HepG2 (cell line): ENCODE results near the gene GH2. TPM values are rescaled to one million over a fixed set of nuclear protein-coding genes. Genes with fewer than 3 reads are reported as not detected.

Source experiments
- ATAC-seq: fragments of 200-7000 bp; cut with Tn5 transposase; 3 replicates; pipeline ENCODE4 v1.9.1; 2020; ENCODE audit warnings: mild to moderate bottlenecking, moderate library complexity
- BruUV-seq: library from RNA; stranded (reverse); fragments of 400-500 nt; replicated peaks from 2 replicates; lab custom pipeline; 2021; lab: Mats Ljungman, UMichigan
- CTCF ChIA-PET: fragments of 300-600 bp; formaldehyde crosslinking; extraction: SDS; loops from one replicate; lab custom pipeline; 2021; ENCODE audit warnings: low total read pairs, inconsistent platforms, low intra/inter-chr PET ratio; lab: Yijun Ruan, JAX
- POLR2A ChIA-PET: fragments of 350-600 bp; sonication (Branson Sonifier 250); formaldehyde crosslinking; loops from one replicate; lab custom pipeline; 2020; ENCODE audit warnings: antibody characterized with exemption, inconsistent platforms; lab: Yijun Ruan, JAX
- DNase-seq: peaks from one replicate; pipeline ENCODE4 v3.0.0-alpha.2; 2015; ENCODE audit warnings: low spot score
- FAIRE-seq: peaks from 3 replicates; lab custom pipeline; 2011; peaks lifted over from hg19 to GRCh38; lab: Jason Lieb, UNC
- H2AFZ ChIP-seq: one replicate; pipeline ENCODE4 v1.6.1; 2011; ENCODE audit warnings: low read length, inconsistent platforms
- H3K27ac ChIP-seq: fragments of 300-600 bp; 3 replicates; pipeline ENCODE4 v1.8.0; 2011; ENCODE audit warnings: mixed run types, mild to moderate bottlenecking, mixed read lengths, low read length, inconsistent platforms; ENCODE audit not compliant: insufficient read depth; ENCODE audit errors: extremely low read length
- H3K27me3 ChIP-seq, 2 experiments: fragments of 200-600 bp in 1 of 2; 2 replicates in 1 of 2; 3 replicates in 1 of 2; pipeline versions ENCODE4 v1.6.0 to v1.8.0; 2011; ENCODE audit warnings: low read length in 2 of 2, mild to moderate bottlenecking in 2 of 2, moderate library complexity in 2 of 2, inconsistent platforms in 1 of 2; ENCODE audit not compliant: insufficient read depth in 2 of 2, control insufficient read depth in 1 of 2
- H3K36me3 ChIP-seq, 2 experiments: fragments of 200-600 bp in 1 of 2; replicated peaks in 1 of 2; 2 replicates in 1 of 2; 3 replicates in 1 of 2; pipeline versions ENCODE4 v1.5.1 to v1.8.0; 2011; ENCODE audit warnings: low read length in 2 of 2, inconsistent platforms in 1 of 2; ENCODE audit not compliant: insufficient read depth in 2 of 2, control insufficient read depth in 1 of 2
- H3K4me1 ChIP-seq: 2 replicates; pipeline ENCODE4 v1.5.1; 2012; ENCODE audit warnings: low read length, inconsistent platforms; ENCODE audit not compliant: insufficient read depth
- H3K4me2 ChIP-seq: 2 replicates; pipeline ENCODE4 v1.6.0; 2011; ENCODE audit warnings: low read depth, low read length, inconsistent platforms
- H3K4me3 ChIP-seq, 3 experiments: fragments of 200-600 bp in 1 of 3; sonication (generic), shearing (Covaris generic) in 1 of 3; replicated peaks in 1 of 3; 2 replicates each; pipeline ENCODE4 v1.5.1; 2011 to 2016; ENCODE audit warnings: low read length in 3 of 3, inconsistent platforms in 2 of 3, low read depth in 2 of 3, mild to moderate bottlenecking in 2 of 3, control low read depth in 1 of 3, mixed read lengths in 1 of 3; ENCODE audit not compliant: insufficient read depth in 1 of 3
- H3K79me2 ChIP-seq: one replicate; pipeline ENCODE4 v1.6.1; 2011; ENCODE audit warnings: low read length, inconsistent platforms; ENCODE audit not compliant: insufficient read depth
- H3K9ac ChIP-seq: 2 replicates; pipeline ENCODE4 v1.6.0; 2011; ENCODE audit warnings: mild to moderate bottlenecking, low read depth, low read length, inconsistent platforms; ENCODE audit not compliant: insufficient read depth
- H3K9me3 ChIP-seq: 2 replicates; pipeline ENCODE4 v1.5.1; 2012; ENCODE audit warnings: mild to moderate bottlenecking, low read length
- H4K20me1 ChIP-seq: 2 replicates; pipeline ENCODE4 v1.6.0; 2011; ENCODE audit warnings: inconsistent platforms, mild to moderate bottlenecking, low read length, moderate library complexity; ENCODE audit not compliant: insufficient read depth
- BRCA1 ChIP-seq: sonication (generic); formaldehyde crosslinking; IDR thresholded peaks from 2 replicates; pipeline ENCODE4 v1.4.0; 2020; ENCODE audit warnings: missing genetic modification reagents
- ESRRA ChIP-seq: sonication (generic); formaldehyde crosslinking; IDR thresholded peaks from 2 replicates; pipeline ENCODE4 v1.5.1; 2020; ENCODE audit warnings: mild to moderate bottlenecking, low read depth, missing genetic modification reagents
- KDM2A ChIP-seq: sonication (generic); formaldehyde crosslinking; IDR thresholded peaks from 2 replicates; pipeline ENCODE4 v1.4.0; 2020; ENCODE audit warnings: low read depth, missing genetic modification reagents, borderline replicate concordance
- POLR2G ChIP-seq: fragments of 200-400 bp; formaldehyde crosslinking; IDR thresholded peaks from 2 replicates; pipeline ENCODE4 v1.6.1; 2018; ENCODE audit warnings: mild to moderate bottlenecking, low read depth, low read length, moderate library complexity
- RBM22 ChIP-seq: fragments of 200-400 bp; formaldehyde crosslinking; optimal IDR thresholded peaks from 2 replicates; pipeline ENCODE3; 2017; ENCODE audit warnings: mild to moderate bottlenecking, low read length, moderate library complexity
- SALL2 ChIP-seq: sonication (generic); formaldehyde crosslinking; IDR thresholded peaks from 2 replicates; pipeline ENCODE4 v1.8.1; 2023; ENCODE audit warnings: mild to moderate bottlenecking, missing genetic modification reagents, inconsistent platforms
- ZNF510 ChIP-seq: sonication (generic); formaldehyde crosslinking; IDR thresholded peaks from 2 replicates; pipeline ENCODE4 v1.4.0; 2020; ENCODE audit warnings: low read depth, mild to moderate bottlenecking, missing genetic modification reagents
- ZNF772 ChIP-seq: sonication (generic); formaldehyde crosslinking; IDR thresholded peaks from 2 replicates; pipeline ENCODE4 v1.5.0; 2020; ENCODE audit warnings: mild to moderate bottlenecking, missing genetic modification reagents
- ZSCAN20 ChIP-seq: sonication (generic); formaldehyde crosslinking; IDR thresholded peaks from 2 replicates; pipeline ENCODE4 v1.4.0; 2020; ENCODE audit warnings: missing genetic modification reagents, mild to moderate bottlenecking, borderline replicate concordance
- WGBS: methylation state at CpG from one replicate; pipeline ENCODE4 v1.1.6; 2017; ENCODE audit warnings: low lambda C conversion rate; 5-methylcytosine and 5-hydroxymethylcytosine counted together
- in situ Hi-C: cut with HindIII; loops from 2 replicates; pipeline ENCODE4 v1.10.0; 2017; ENCODE audit warnings: low pct_unique_long_range_greater_than_20kb; ENCODE audit not compliant: extremely low pct_ligation_motif_present
- intact Hi-C: fragments of 100-400 bp; cut with micrococcal nuclease; formaldehyde crosslinking; loops from one replicate; pipeline ENCODE4 v1.10.0; 2022; ENCODE audit not compliant: unreplicated experiment
- polyA plus RNA-seq, 8 experiments: library from polyadenylated mRNA; depleted of rRNA in 3 of 8; stranded (reverse) in 7 of 8; unstranded in 1 of 8; fragments of >200 nt; fragmentation: Illumina TruSeq in 4 of 8; extraction: Trizol in 4 of 8; gene quantifications; 2 replicates each; pipeline versions ENCODE4 v1.2.1 to v1.2.3, GENCODE V29; 2011 to 2016; ENCODE audit warnings: low read depth in 4 of 8, missing spikeins in 1 of 8, mixed read lengths in 1 of 8; ENCODE audit not compliant: insufficient read depth in 1 of 8
- total RNA-seq, 5 experiments: library from RNA; depleted of rRNA; stranded (reverse); fragments of >200 nt; fragmentation: Illumina TruSeq; extraction: Trizol; gene quantifications; 2 replicates each; pipeline ENCODE4 v1.2.3, GENCODE V29; 2016; ENCODE audit warnings: low read depth in 1 of 5
- TF ChIP-seq, protein P1 (sequence below): sonication (generic); formaldehyde crosslinking; IDR thresholded peaks from 2 replicates; pipeline ENCODE4 v1.4.0; 2020; ENCODE audit warnings: missing genetic modification reagents
- TF ChIP-seq, protein P2 (sequence below): sonication (generic); formaldehyde crosslinking; IDR thresholded peaks from 2 replicates; pipeline ENCODE4 v1.4.0; 2020; ENCODE audit warnings: mild to moderate bottlenecking, missing genetic modification reagents
- TF ChIP-seq, protein P3 (sequence below): sonication (generic); formaldehyde crosslinking; IDR thresholded peaks from 2 replicates; pipeline ENCODE4 v1.5.0; 2020; ENCODE audit warnings: missing genetic modification reagents
- TF ChIP-seq, protein P4 (sequence below): sonication (generic); formaldehyde crosslinking; IDR thresholded peaks from 2 replicates; pipeline ENCODE4 v1.4.0; 2020; ENCODE audit warnings: low read depth, mild to moderate bottlenecking, missing genetic modification reagents

The GH2 gene
- total and polyA plus RNA-seq, 2 of the 13 experiments (the other 11 are each of a cell fraction or from before 2014, with no cell fraction given): not detected

DNA sequence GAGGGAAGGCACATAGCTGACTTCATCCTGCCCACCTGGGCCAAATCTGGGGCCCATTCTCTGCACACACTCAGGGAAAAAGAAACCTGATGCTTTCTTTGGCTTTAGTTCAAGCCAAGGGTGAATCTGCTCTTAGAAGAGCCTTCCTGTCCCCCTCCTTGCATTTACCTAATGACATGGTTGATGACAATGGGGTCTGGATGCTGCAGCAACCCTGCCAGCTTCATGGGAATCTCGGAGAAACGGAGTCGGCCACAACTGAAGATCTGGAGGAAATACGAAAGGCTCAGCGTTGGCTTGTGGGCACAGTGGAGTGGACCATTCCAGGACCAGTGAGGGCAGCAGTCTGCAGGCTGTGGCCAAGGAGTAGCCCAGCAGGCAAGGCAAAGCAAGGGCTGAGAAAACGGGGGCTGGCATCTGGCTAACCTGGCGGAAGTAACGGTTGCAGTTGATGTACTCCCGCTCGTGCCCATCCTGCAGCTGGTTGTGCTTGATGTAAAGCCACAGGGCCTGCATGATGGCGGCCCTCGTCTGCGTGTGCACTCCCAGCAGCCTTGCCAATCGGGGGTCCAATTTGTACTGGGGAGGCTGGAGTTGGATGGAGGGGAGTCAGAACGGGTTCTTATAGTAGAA lies 47.9 kb downstream of the GH2 start (continued):
- TF ChIP-seq SALL2 (CRISPR knock-in tag): no peak
- TF ChIP-seq ESRRA (CRISPR knock-in tag): no peak
- TF ChIP-seq KDM2A (CRISPR knock-in tag): 0 out of 2 replicates have a peak, but pooled peaks have one; percentile 18
- no peak for TF ChIP-seq ZNF510 (CRISPR knock-in tag)
- no peak for TF ChIP-seq ZSCAN20
- no peak for TF ChIP-seq BRCA1 (CRISPR knock-in tag)

DNA sequence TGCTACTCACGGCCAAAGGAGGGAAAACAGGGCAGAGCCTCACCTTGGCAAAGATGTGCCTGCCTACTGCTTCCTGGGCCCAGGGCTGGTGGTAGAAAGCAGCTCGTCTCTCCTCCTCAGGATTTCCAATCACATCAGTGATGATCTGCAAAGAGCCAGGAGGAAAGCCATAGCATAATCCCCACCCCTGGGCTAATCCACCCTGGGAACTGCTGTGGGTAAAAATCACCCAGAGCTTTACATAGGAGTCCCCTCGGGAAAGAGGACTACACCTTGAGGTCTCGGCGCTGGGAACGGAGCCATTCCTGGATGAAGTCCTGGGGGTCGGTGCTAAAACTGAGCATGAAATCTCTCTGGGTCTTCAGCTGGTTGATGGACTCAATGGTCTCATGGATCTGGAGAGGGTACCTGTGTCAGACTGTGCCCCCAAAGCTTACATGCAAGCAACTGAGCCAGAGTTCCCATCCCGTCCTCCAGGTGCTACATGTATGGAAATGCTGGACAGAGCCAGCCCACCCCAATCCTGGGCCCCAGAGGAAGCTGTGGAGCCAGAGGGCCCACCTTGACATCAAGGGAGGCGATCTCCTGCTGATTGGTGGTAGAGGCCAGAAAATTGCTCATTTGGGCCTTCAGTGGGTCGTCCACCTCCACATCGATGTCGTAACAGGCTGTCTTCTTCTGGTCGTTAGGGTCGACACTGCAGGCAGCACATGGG lies 48.6 kb downstream of the GH2 start:
- Histone ChIP-seq H3K4me1 (peaks cover 17% of the 10 kb centered on the region), H3K36me3 (peaks cover 62 to 87% of the 10 kb centered on the region in 2 experiments), H3K4me3 (no peak overlapping the region), H3K4me2 (no peak overlapping the region), H4K20me1 (0 out of 2 replicates have a peak, but pooled peaks cover 2% of the 10 kb centered on the region), H3K27me3 (no peaks in the 10 kb centered on the region), H2AFZ (no peak overlapping the region), H3K27ac (no peak overlapping the region), H3K9me3 (no peaks in the 10 kb centered on the region), H3K79me2 (peaks cover 26% of the 10 kb centered on the region), H3K9ac (no peak overlapping the region)
- in situ Hi-C loops (no loop called here), intact Hi-C loops (no loop called here)
- DNase-seq (no peak), FAIRE-seq (no peak), ATAC-seq (no peak)
- CTCF ChIA-PET: no interaction called here
- POLR2A ChIA-PET: interaction anchor here (0.9 to 5.2 kb wide), 4 partner anchors 8 to 211 kb away, joined by 3 to 30 read pairs (median 4); partner anchors contain the start of genes CCDC47, DDX42, MAP3K3 and SMARCD2
- WGBS: 94% methylated on average over 12 of the region's 14 CpGs
- no TSS peak for BruUV-seq
- 0 out of 2 replicates have a peak, but pooled peaks have one; percentile 15 for TF ChIP-seq ZNF772 (CRISPR knock-in tag)
- TF ChIP-seq, protein P1, sequence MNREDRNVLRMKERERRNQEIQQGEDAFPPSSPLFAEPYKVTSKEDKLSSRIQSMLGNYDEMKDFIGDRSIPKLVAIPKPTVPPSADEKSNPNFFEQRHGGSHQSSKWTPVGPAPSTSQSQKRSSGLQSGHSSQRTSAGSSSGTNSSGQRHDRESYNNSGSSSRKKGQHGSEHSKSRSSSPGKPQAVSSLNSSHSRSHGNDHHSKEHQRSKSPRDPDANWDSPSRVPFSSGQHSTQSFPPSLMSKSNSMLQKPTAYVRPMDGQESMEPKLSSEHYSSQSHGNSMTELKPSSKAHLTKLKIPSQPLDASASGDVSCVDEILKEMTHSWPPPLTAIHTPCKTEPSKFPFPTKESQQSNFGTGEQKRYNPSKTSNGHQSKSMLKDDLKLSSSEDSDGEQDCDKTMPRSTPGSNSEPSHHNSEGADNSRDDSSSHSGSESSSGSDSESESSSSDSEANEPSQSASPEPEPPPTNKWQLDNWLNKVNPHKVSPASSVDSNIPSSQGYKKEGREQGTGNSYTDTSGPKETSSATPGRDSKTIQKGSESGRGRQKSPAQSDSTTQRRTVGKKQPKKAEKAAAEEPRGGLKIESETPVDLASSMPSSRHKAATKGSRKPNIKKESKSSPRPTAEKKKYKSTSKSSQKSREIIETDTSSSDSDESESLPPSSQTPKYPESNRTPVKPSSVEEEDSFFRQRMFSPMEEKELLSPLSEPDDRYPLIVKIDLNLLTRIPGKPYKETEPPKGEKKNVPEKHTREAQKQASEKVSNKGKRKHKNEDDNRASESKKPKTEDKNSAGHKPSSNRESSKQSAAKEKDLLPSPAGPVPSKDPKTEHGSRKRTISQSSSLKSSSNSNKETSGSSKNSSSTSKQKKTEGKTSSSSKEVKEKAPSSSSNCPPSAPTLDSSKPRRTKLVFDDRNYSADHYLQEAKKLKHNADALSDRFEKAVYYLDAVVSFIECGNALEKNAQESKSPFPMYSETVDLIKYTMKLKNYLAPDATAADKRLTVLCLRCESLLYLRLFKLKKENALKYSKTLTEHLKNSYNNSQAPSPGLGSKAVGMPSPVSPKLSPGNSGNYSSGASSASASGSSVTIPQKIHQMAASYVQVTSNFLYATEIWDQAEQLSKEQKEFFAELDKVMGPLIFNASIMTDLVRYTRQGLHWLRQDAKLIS (CRISPR knock-in tag): no peak
- TF ChIP-seq, protein P2, sequence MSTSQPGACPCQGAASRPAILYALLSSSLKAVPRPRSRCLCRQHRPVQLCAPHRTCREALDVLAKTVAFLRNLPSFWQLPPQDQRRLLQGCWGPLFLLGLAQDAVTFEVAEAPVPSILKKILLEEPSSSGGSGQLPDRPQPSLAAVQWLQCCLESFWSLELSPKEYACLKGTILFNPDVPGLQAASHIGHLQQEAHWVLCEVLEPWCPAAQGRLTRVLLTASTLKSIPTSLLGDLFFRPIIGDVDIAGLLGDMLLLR (CRISPR knock-in tag): 0 out of 2 replicates have a peak, but pooled peaks have one; percentile 32
- TF ChIP-seq POLR2G: 0 out of 2 replicates have a peak, but pooled peaks have one; percentile 10
- peak; percentile 41 for TF ChIP-seq RBM22
- TF ChIP-seq, protein P3, sequence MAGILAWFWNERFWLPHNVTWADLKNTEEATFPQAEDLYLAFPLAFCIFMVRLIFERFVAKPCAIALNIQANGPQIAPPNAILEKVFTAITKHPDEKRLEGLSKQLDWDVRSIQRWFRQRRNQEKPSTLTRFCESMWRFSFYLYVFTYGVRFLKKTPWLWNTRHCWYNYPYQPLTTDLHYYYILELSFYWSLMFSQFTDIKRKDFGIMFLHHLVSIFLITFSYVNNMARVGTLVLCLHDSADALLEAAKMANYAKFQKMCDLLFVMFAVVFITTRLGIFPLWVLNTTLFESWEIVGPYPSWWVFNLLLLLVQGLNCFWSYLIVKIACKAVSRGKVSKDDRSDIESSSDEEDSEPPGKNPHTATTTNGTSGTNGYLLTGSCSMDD (CRISPR knock-in tag): no peak
- TF ChIP-seq, protein P4, sequence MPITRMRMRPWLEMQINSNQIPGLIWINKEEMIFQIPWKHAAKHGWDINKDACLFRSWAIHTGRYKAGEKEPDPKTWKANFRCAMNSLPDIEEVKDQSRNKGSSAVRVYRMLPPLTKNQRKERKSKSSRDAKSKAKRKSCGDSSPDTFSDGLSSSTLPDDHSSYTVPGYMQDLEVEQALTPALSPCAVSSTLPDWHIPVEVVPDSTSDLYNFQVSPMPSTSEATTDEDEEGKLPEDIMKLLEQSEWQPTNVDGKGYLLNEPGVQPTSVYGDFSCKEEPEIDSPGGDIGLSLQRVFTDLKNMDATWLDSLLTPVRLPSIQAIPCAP (CRISPR knock-in tag): no peak
